K562 (cell line): ENCODE measurements around the gene GRIA4. TPM values are rescaled to one million over a fixed set of nuclear protein-coding genes. Genes with fewer than 3 reads are reported as not detected.

Experiments
- ATAC-seq: fragments of 200-7000 bp; cut with Tn5 transposase; 3 replicates; pipeline ENCODE4 v1.9.1; 2020; ENCODE audit warnings: moderate library complexity
- BruUV-seq: library from RNA; stranded (reverse); fragments of 400-500 nt; replicated peaks from 2 replicates; lab custom pipeline; 2021; lab: Mats Ljungman, UMichigan
- CTCF ChIA-PET: fragments of 300-600 bp; formaldehyde crosslinking; extraction: SDS; loops from one replicate; lab custom pipeline; 2021; ENCODE audit warnings: low intra/inter-chr PET ratio; lab: Yijun Ruan, JAX
- POLR2A ChIA-PET: fragments of 300-600, 350-650 bp; sonication (Branson Sonifier 250); formaldehyde crosslinking; extraction: SDS; loops from one replicate; lab custom pipeline; 2021; ENCODE audit warnings: antibody characterized with exemption, inconsistent platforms; lab: Yijun Ruan, JAX
- DNase-seq, 4 experiments: peaks; one replicate each; pipeline versions ENCODE4 v3.0.0 to v3.0.0-alpha.2; 2011 to 2018; ENCODE audit warnings: low spot score in 3 of 4, mixed read lengths in 3 of 4; ENCODE audit errors: extremely low read depth in 1 of 4
- FAIRE-seq: peaks from 2 replicates; lab custom pipeline; 2011; peaks lifted over from hg19 to GRCh38; lab: Jason Lieb, UNC
- H2AFZ ChIP-seq: 2 replicates; pipeline ENCODE4 v1.6.0; 2011; ENCODE audit warnings: low read depth, low read length, control low read depth, inconsistent platforms
- H3K27ac ChIP-seq: fragments of 200-600 bp; 3 replicates; pipeline ENCODE4 v1.8.0; 2011; ENCODE audit warnings: low read depth, mild to moderate bottlenecking, control low read depth, inconsistent platforms, low read length, moderate library complexity, mixed read lengths; ENCODE audit errors: extremely low read depth
- H3K27me3 ChIP-seq, 2 experiments: fragments of 300-600 bp in 1 of 2; 2 replicates in 1 of 2; 3 replicates in 1 of 2; pipeline versions ENCODE4 v1.6.0 to v1.8.0; 2011; ENCODE audit warnings: inconsistent platforms in 2 of 2, low read length in 2 of 2, mild to moderate bottlenecking in 1 of 2, mixed read lengths in 1 of 2, moderate library complexity in 1 of 2; ENCODE audit not compliant: control insufficient read depth in 2 of 2, insufficient read depth in 2 of 2
- H3K36me3 ChIP-seq: fragments of 300-600 bp; 3 replicates; pipeline ENCODE4 v1.8.0; 2011; ENCODE audit warnings: mild to moderate bottlenecking, low read length, inconsistent platforms; ENCODE audit not compliant: control insufficient read depth, insufficient read depth
- H3K4me1 ChIP-seq, 2 experiments: fragments of 200-600 bp in 1 of 2; replicated peaks in 1 of 2; 2 replicates in 1 of 2; 3 replicates in 1 of 2; pipeline versions ENCODE4 v1.5.1 to v1.8.0; 2011; ENCODE audit warnings: inconsistent platforms in 2 of 2, low read length in 2 of 2, mild to moderate bottlenecking in 1 of 2, mixed read lengths in 1 of 2, moderate library complexity in 1 of 2; ENCODE audit not compliant: control insufficient read depth in 2 of 2, insufficient read depth in 2 of 2
- H3K4me2 ChIP-seq: 2 replicates; pipeline ENCODE4 v1.6.1; 2011; ENCODE audit warnings: low read length, control low read depth, inconsistent platforms, mixed read lengths; ENCODE audit not compliant: insufficient read depth
- H3K4me3 ChIP-seq: fragments of 200-600 bp; sonication (generic), shearing (Covaris generic); 2 replicates; pipeline ENCODE4 v1.5.1; 2016; ENCODE audit warnings: control low read depth, inconsistent platforms
- H3K79me2 ChIP-seq: fragments of 200-600 bp; 3 replicates; pipeline ENCODE4 v1.8.0; 2011; ENCODE audit warnings: low read length, inconsistent platforms; ENCODE audit not compliant: control insufficient read depth, insufficient read depth
- H3K9ac ChIP-seq, 2 experiments: 2 replicates each; pipeline versions ENCODE4 v1.6.0 to v1.6.1; 2011; ENCODE audit warnings: low read depth in 2 of 2, low read length in 2 of 2, control low read depth in 1 of 2, inconsistent platforms in 1 of 2, mild to moderate bottlenecking in 1 of 2, mixed read lengths in 1 of 2; ENCODE audit not compliant: insufficient read depth in 1 of 2
- H3K9me1 ChIP-seq: one replicate; pipeline ENCODE4 v1.6.0; 2011; ENCODE audit warnings: inconsistent platforms, mild to moderate bottlenecking, low read length, moderate library complexity; ENCODE audit not compliant: control insufficient read depth, insufficient read depth
- H3K9me3 ChIP-seq: replicated peaks from 2 replicates; pipeline ENCODE4 v1.5.1; 2011; ENCODE audit warnings: low read depth, low read length, inconsistent platforms; ENCODE audit not compliant: control insufficient read depth, insufficient read depth
- H4K20me1 ChIP-seq: replicated peaks from 2 replicates; pipeline ENCODE4 v1.6.1; 2011; ENCODE audit warnings: low read length, inconsistent platforms, mixed read lengths; ENCODE audit not compliant: control insufficient read depth, insufficient read depth
- IRF2 ChIP-seq: sonication (generic); formaldehyde crosslinking; IDR thresholded peaks from 2 replicates; pipeline ENCODE4 v1.8.1; 2022; ENCODE audit warnings: mild to moderate bottlenecking, missing genetic modification reagents
- TOE1 ChIP-seq, 2 experiments: fragments of 450-650 bp in 1 of 2; sonication (generic) in 1 of 2; formaldehyde crosslinking in 1 of 2; IDR thresholded peaks; 2 replicates each; pipeline versions ENCODE4 v1.7.1 to v1.8.0; 2016 to 2022; ENCODE audit warnings: borderline replicate concordance in 2 of 2, mild to moderate bottlenecking in 2 of 2, antibody characterized with exemption in 1 of 2, inconsistent platforms in 1 of 2, low read depth in 1 of 2, missing genetic modification reagents in 1 of 2, moderate library complexity in 1 of 2
- WGBS: fragments of 100-300 bp; shearing (Covaris generic); methylation state at CpG from one replicate; pipeline ENCODE4 v1.1.6; 2016; ENCODE audit warnings: low coverage, mixed read lengths; ENCODE audit not compliant: insufficient coverage; ENCODE audit errors: missing lambda C conversion rate; 5-methylcytosine and 5-hydroxymethylcytosine counted together
- in situ Hi-C: fragments of 300-500 bp; cut with MboI; formaldehyde crosslinking; loops from 4 replicates; pipeline ENCODE4 v1.15.0; 2018; ENCODE audit warnings: inconsistent platforms, mixed read lengths
- intact Hi-C: fragments of 100-400 bp; cut with micrococcal nuclease; formaldehyde crosslinking; loops from 2 replicates; pipeline ENCODE4 v1.14.2; 2022
- polyA plus RNA-seq, 8 experiments: library from polyadenylated mRNA; depleted of rRNA in 4 of 8; stranded (reverse) in 5 of 8; unstranded in 3 of 8; fragments of >200 nt; fragmentation: Nextera tagmentation in 2 of 8; fragmentation: Illumina TruSeq in 1 of 8; extraction: Ambion mirVana in 2 of 8; extraction: Trizol in 1 of 8; gene quantifications; 2 replicates each; pipeline versions ENCODE4 v1.2.1 to v1.2.3, GENCODE V29; 2011 to 2014; ENCODE audit warnings: inconsistent platforms in 1 of 8, missing spikeins in 1 of 8
- total RNA-seq, 7 experiments: library from RNA; depleted of rRNA in 6 of 7; stranded (reverse); fragments of >200 nt in 6 of 7; fragmentation: Illumina TruSeq in 2 of 7; extraction: Trizol in 2 of 7; gene quantifications; 2 replicates each; pipeline versions ENCODE4 v1.2.1 to v1.2.3, GENCODE V29; 2011 to 2021; ENCODE audit warnings: low replicate concordance in 1 of 7
- TF ChIP-seq, protein P1 (sequence below): fragments of 250-450 bp; sonication (Bioruptor Pico); IDR thresholded peaks from 2 replicates; pipeline ENCODE4 v1.8.0; 2021; ENCODE audit warnings: moderate library complexity, mild to moderate bottlenecking, inconsistent platforms

GRIA4 gene
- total and polyA plus RNA-seq, 9 of the 15 experiments (the other 6 are each of a cell fraction or from before 2014, with no cell fraction given), result not detected

DNA sequence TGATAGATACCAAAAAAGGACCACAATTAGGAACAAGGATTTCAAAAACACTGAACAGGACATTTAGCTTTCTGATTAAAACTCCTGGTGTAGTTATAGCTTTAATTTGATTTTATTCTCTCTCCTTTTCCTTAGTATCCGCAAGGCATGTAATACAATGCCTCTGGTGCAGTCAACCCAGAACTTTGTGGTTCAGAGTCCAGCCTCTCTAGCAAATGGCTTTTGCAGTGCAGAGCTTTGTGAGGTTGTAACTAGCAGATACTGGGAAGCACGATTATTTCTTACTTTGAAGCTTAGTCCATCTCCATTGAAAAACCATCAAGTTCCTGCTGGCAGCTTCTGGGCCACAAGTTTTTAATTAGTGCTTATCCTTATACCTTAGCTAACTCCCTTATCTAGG, 79.8 kb downstream of the GRIA4 start:
- Histone ChIP-seq H2AFZ (no peak overlapping the region), H3K9me3 (no peaks in the 10 kb centered on the region; the same call in 1 of the 2 replicates), H3K4me1 (no peaks in the 10 kb centered on the region), H3K27me3 (no peaks in the 10 kb centered on the region), H3K4me2 (no peak overlapping the region), H3K9me1 (no peaks in the 10 kb centered on the region), H3K9ac (no peak overlapping the region), H3K4me3 (no peak overlapping the region), H3K27ac (no peak overlapping the region), H3K79me2 (no peaks in the 10 kb centered on the region), H4K20me1 (no peaks in the 10 kb centered on the region)
- intact Hi-C loops, result no loop called here
- BruUV-seq, result no TSS peak
- CTCF ChIA-PET, result no interaction called here
- in situ Hi-C loops, result no loop called here
- DNase-seq, result no peak
- TF ChIP-seq IRF2 (CRISPR knock-in tag), result no peak
- TF ChIP-seq, all 486 proteins: peak for 0
- POLR2A ChIA-PET, result no interaction called here
- FAIRE-seq (no peak), ATAC-seq (no peak)
- no peaks in the 10 kb centered on the region for H3K36me3 ChIP-seq
- 0% methylated on average over 2 of the region's 2 CpGs for WGBS

DNA sequence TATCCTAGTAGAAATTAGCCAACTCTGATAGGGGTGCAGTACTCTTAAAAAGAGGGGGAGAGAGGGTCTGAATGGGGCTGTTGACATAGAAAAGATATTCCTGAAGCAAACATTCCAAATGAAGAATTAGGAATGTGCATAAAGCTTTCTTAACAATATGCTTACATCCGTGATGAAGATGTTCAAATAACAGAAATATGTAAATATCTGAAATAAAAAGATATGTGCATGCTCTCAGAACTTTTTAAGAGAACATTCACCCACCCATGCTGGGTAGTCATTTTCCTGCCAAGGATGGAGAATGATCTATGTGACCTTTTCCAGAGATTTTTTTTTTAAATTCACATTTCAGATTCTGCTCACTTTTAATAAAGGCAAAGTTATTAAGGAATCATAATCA, 80.6 kb downstream of the GRIA4 start:
- no peak overlapping the region for H3K9ac ChIP-seq
- ATAC-seq (no peak), FAIRE-seq (no peak), DNase-seq (no peak)
- H3K9me3 ChIP-seq, result no peaks in the 10 kb centered on the region; the same call in 1 of the 2 replicates
- H3K4me1 ChIP-seq, result no peaks in the 10 kb centered on the region
- BruUV-seq, result no TSS peak
- CTCF ChIA-PET, result no interaction called here
- no peaks in the 10 kb centered on the region for H3K27me3 ChIP-seq
- in situ Hi-C loops (no loop called here), intact Hi-C loops (no loop called here)
- no peak overlapping the region for H3K4me2 ChIP-seq
- H3K4me3 ChIP-seq, result no peak overlapping the region
- H3K36me3 ChIP-seq, result no peaks in the 10 kb centered on the region
- H3K79me2 ChIP-seq, result no peaks in the 10 kb centered on the region
- no peaks in the 10 kb centered on the region for H3K9me1 ChIP-seq
- WGBS, result 7% methylated on average over 1 of the region's 1 CpG
- H2AFZ ChIP-seq, result no peak overlapping the region
- TF ChIP-seq TOE1 (IDR thresholded peaks at IDR 0.05; ENCODE audit: borderline replicate concordance), result no peak
- no peak for TF ChIP-seq TOE1 (CRISPR knock-in tag; IDR thresholded peaks at IDR 0.05; ENCODE audit: borderline replicate concordance, low read depth)
- TF ChIP-seq, protein P1, sequence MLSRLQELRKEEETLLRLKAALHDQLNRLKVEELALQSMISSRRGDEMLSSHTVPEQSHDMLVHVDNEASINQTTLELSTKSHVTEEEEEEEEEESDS (CRISPR knock-in tag), result no peak
- TF ChIP-seq, all 486 proteins: peak for 0
- H3K27ac ChIP-seq, result no peak overlapping the region
- no peaks in the 10 kb centered on the region for H4K20me1 ChIP-seq
- POLR2A ChIA-PET, result no interaction called here
